Measurements from ENCODE around the gene NFASC.

- no peak for TF ChIP-seq CTCF (IDR thresholded peaks at IDR 0.05)
- TF ChIP-seq POLR2A (IDR thresholded peaks at IDR 0.05): no peak
Observed at GRCh38 chr1:204826970-204827369, 43.7 kb upstream of the NFASC start.
